Fibroblast of lung (primary cell): ENCODE results near the gene AFAP1L1.

ENCODE experiments used
- CTCF ChIP-seq, 2 donors: IDR thresholded peaks in 1 of 2; conservative IDR thresholded peaks in 1 of 2; 1 replicate in 1 of 2; 2 replicates in 1 of 2; pipeline ENCODE4 v1.5.1; 2011 to 2012; ENCODE audit warnings: low read length in 2 of 2, control low read depth in 1 of 2, inconsistent platforms in 1 of 2, low read depth in 1 of 2, mild to moderate bottlenecking in 1 of 2
- EZH2 ChIP-seq: IDR thresholded peaks from 2 replicates; pipeline ENCODE4 v1.5.1; 2012; ENCODE audit warnings: low read length, control low read depth, mild to moderate bottlenecking; ENCODE audit errors: missing control alignments

- TF ChIP-seq CTCF (conservative IDR thresholded peaks at IDR 0.05 in 1 of 2, IDR thresholded peaks at IDR 0.05 in 1 of 2; ENCODE audit: low read depth in 1 of 2, low read length in 2 of 2) = no peak
- TF ChIP-seq EZH2 = no peak
Measured at GRCh38 chr5:149355688-149356087, 84.0 kb downstream of the AFAP1L1 start.
